KMS-11 (cell line): ENCODE data around the gene ACP4.

ENCODE experiments used
- H2AFZ ChIP-seq: fragments of 200-600 bp; sonication (generic); 2 replicates; pipeline ENCODE4 v1.6.1; 2016; ENCODE audit warnings: antibody characterized with exemption, mixed run types, low read depth
- H3K27ac ChIP-seq: fragments of 200-600 bp; sonication (generic); 2 replicates; pipeline ENCODE4 v1.6.1; 2016; ENCODE audit warnings: mild to moderate bottlenecking, mixed run types
- H3K27me3 ChIP-seq: fragments of 200-600 bp; sonication (generic); 2 replicates; pipeline ENCODE4 v1.6.1; 2017; ENCODE audit warnings: mild to moderate bottlenecking, low read depth, mixed run types, moderate library complexity; ENCODE audit not compliant: insufficient read depth
- H3K36me3 ChIP-seq: fragments of 200-600 bp; sonication (generic); 2 replicates; pipeline ENCODE4 v1.6.1; 2017; ENCODE audit warnings: mild to moderate bottlenecking, mixed run types; ENCODE audit not compliant: insufficient read depth
- H3K4me1 ChIP-seq: fragments of 200-600 bp; sonication (generic); 2 replicates; pipeline ENCODE4 v1.6.1; 2016; ENCODE audit warnings: mild to moderate bottlenecking, low read depth, mixed run types; ENCODE audit not compliant: poor library complexity, severe bottlenecking
- H3K4me2 ChIP-seq: fragments of 200-600 bp; sonication (generic); 2 replicates; pipeline ENCODE4 v1.7.0; 2016; ENCODE audit warnings: mild to moderate bottlenecking, mixed run types
- H3K4me3 ChIP-seq: fragments of 200-600 bp; sonication (generic); IDR thresholded peaks from 2 replicates; pipeline ENCODE4 v1.6.1; 2017; ENCODE audit warnings: low read depth, low read length, mixed read lengths; ENCODE audit not compliant: insufficient read depth
- H3K79me2 ChIP-seq: fragments of 200-600 bp; sonication (generic); 2 replicates; pipeline ENCODE4 v1.6.1; 2016; ENCODE audit warnings: low read depth, mixed run types; ENCODE audit not compliant: insufficient read depth
- H3K9ac ChIP-seq: fragments of 200-600 bp; sonication (generic); 2 replicates; pipeline ENCODE4 v1.6.1; 2016; ENCODE audit warnings: mild to moderate bottlenecking, mixed run types
- H4K20me1 ChIP-seq: fragments of 200-600 bp; sonication (generic); 2 replicates; pipeline ENCODE4 v1.6.1; 2016; ENCODE audit warnings: mild to moderate bottlenecking, mixed run types; ENCODE audit not compliant: insufficient read depth
- TF ChIP-seq, protein P1 (sequence below): fragments of 200-600 bp; sonication (generic); conservative IDR thresholded peaks from 2 replicates; pipeline ENCODE4 v1.6.1; 2017; ENCODE audit warnings: low read depth, mild to moderate bottlenecking, antibody characterized with exemption, low read length, moderate library complexity, mixed read lengths

ACP4 gene

GRCh38 chr19:50790922-50791467 is 780 bp downstream of the ACP4 start:
- no peak overlapping the region for H2AFZ ChIP-seq
- TF ChIP-seq, protein P1, sequence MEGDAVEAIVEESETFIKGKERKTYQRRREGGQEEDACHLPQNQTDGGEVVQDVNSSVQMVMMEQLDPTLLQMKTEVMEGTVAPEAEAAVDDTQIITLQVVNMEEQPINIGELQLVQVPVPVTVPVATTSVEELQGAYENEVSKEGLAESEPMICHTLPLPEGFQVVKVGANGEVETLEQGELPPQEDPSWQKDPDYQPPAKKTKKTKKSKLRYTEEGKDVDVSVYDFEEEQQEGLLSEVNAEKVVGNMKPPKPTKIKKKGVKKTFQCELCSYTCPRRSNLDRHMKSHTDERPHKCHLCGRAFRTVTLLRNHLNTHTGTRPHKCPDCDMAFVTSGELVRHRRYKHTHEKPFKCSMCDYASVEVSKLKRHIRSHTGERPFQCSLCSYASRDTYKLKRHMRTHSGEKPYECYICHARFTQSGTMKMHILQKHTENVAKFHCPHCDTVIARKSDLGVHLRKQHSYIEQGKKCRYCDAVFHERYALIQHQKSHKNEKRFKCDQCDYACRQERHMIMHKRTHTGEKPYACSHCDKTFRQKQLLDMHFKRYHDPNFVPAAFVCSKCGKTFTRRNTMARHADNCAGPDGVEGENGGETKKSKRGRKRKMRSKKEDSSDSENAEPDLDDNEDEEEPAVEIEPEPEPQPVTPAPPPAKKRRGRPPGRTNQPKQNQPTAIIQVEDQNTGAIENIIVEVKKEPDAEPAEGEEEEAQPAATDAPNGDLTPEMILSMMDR: no peak
- H3K4me1 ChIP-seq: peaks cover 22% of the 10 kb centered on the region
- H3K79me2 ChIP-seq: no peaks in the 10 kb centered on the region
- no peak overlapping the region for H3K4me3 ChIP-seq
- no peaks in the 10 kb centered on the region; the same call in 1 of the 2 replicates for H3K27me3 ChIP-seq
- no peak overlapping the region for H3K4me2 ChIP-seq
- H3K36me3 ChIP-seq: no peaks in the 10 kb centered on the region
- H4K20me1 ChIP-seq: no peaks in the 10 kb centered on the region
- no peak overlapping the region for H3K27ac ChIP-seq
- H3K9ac ChIP-seq: no peak overlapping the region

DNA sequence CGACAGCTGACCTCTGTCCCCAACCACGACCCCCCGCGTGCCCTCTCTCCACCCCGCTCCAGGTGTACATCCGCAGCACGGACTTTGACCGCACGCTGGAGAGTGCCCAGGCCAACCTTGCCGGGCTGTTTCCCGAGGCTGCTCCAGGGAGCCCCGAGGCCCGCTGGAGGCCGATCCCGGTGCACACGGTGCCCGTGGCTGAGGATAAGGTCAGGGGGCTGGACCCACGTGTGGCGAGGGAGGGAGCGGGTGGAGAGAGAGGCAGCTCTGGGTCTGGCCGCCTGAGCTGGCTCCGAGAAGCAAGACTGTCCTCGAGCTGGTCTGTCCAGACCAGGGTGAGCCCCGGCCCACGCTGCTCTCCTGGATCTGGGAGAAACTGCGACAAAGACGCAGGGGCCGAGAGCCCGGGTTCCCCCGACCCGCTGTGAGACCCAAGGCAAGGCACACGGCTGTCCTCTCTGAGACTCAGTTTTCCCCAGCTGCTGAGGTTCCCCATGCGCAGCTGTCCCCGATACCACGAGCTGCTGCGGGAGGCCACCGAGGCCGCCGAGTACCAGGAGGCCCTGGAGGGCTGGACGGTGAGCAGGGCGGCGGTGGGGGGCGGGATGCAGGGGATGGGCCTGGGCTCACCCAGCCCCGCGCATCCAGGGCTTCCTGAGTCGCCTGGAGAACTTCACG is 1.5 kb downstream of the ACP4 start:
- TF ChIP-seq, protein P1: no peak
- peaks cover 6% of the 10 kb centered on the region; the same call in 1 of the 2 replicates for H4K20me1 ChIP-seq
- no peaks in the 10 kb centered on the region for H3K79me2 ChIP-seq

DNA sequence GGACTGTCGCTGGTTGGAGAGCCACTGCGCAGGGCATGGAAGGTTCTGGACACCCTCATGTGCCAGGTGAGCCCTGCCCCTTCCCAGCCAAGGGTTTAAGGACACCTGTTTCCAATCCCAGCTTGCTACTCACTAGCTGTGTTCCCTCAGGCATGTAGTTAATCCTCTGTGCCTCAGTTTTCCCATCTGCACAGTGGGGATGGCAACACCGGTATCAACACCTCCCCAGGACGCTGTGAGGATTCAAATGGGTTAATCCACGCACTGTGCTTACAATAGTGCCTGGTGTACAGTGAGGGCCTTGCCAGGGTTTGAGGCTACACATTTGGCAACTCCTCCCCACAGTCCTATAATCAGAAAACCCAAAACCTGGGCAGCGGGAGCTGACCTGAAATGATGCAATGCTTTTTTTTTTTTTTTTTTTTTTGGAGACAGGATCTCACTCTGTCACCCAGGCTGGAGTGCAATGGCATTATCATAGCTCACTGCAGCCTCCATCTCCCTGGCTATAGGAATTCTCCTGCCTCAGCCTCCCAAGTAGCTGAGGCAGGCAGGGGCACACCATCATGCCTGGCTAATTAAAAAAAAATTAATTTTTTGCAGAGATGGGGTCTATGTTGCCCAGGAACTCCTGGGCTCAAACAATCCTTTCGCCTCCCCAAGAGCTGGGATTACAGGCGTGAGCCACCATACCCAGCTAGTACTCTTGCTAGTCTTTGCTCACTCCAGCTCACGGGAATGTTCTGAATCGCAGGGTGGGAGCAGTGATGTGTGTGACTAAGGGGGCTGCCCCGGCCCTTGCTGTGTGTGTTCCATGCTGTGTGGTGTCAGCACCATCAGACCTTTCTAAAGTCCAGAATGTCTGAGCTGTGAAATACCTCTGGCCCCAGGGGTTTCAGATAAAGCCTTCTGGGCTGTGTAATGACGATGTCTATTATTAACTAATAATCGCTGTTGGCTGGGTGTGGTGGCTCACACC is 2.3 kb downstream of the ACP4 start:
- no peak overlapping the region for H3K4me2 ChIP-seq
- H3K27ac ChIP-seq: no peak overlapping the region
- peaks cover 7% of the 10 kb centered on the region; the same call in 1 of the 2 replicates for H4K20me1 ChIP-seq
- no peaks in the 10 kb centered on the region; the same call in 1 of the 2 replicates for H3K27me3 ChIP-seq
- no peak overlapping the region for H3K4me3 ChIP-seq
- no peaks in the 10 kb centered on the region for H3K79me2 ChIP-seq
- no peak overlapping the region for H2AFZ ChIP-seq
- TF ChIP-seq, protein P1: no peak
- H3K36me3 ChIP-seq: no peaks in the 10 kb centered on the region
- H3K4me1 ChIP-seq: peaks cover 34% of the 10 kb centered on the region
- no peak overlapping the region for H3K9ac ChIP-seq

More for the DNA sequence above, 1.5 kb downstream of the ACP4 start:
- Histone ChIP-seq H3K36me3 (no peaks in the 10 kb centered on the region), H3K9ac (no peak overlapping the region), H2AFZ (no peak overlapping the region), H3K27ac (no peak overlapping the region), H3K4me2 (no peak overlapping the region), H3K27me3 (no peaks in the 10 kb centered on the region; the same call in 1 of the 2 replicates), H3K4me3 (no peak overlapping the region), H3K4me1 (peaks cover 28% of the 10 kb centered on the region)

- H3K4me3 ChIP-seq: no peak overlapping the region
- TF ChIP-seq, protein P1: no peak
- H3K9ac ChIP-seq: no peak overlapping the region
- H3K27ac ChIP-seq: no peak overlapping the region
- H3K79me2 ChIP-seq: no peaks in the 10 kb centered on the region
- peaks cover 39% of the 10 kb centered on the region for H3K4me1 ChIP-seq
- H2AFZ ChIP-seq: no peak overlapping the region
- H3K4me2 ChIP-seq: no peak overlapping the region
- H3K27me3 ChIP-seq: no peaks in the 10 kb centered on the region
- 0 out of 2 replicates have a peak, but pooled peaks cover 2% of the 10 kb centered on the region for H3K36me3 ChIP-seq
- peaks cover 11% of the 10 kb centered on the region; the same call in 1 of the 2 replicates for H4K20me1 ChIP-seq
Measured at GRCh38 chr19:50793558-50794065, 3.4 kb downstream of the ACP4 start.
